Esophagus muscularis mucosa (tissue), 4 donors: ENCODE measurements around the gene RNU5D-1.

Source experiments
- EP300 ChIP-seq: sonication (generic); formaldehyde crosslinking; IDR thresholded peaks from one replicate; pipeline ENCODE4 v1.6.1; 2017; ENCODE audit warnings: antibody characterized with exemption
- POLR2A ChIP-seq: fragments of 450-650 bp; IDR thresholded peaks from one replicate; pipeline ENCODE4 v1.6.1; 2017; ENCODE audit warnings: antibody characterized with exemption, moderate library complexity, mild to moderate bottlenecking, low read depth
- POLR2AphosphoS5 ChIP-seq, 2 donors: sonication (generic); formaldehyde crosslinking; IDR thresholded peaks; one replicate each; pipeline ENCODE4 v1.6.1; 2017; ENCODE audit warnings: antibody characterized with exemption in 2 of 2
- TF ChIP-seq, protein P1 (sequence below), 3 experiments: fragments of 200-600 bp in 2 of 3; fragments of 450-650 bp in 1 of 3; sonication (generic) in 2 of 3; IDR thresholded peaks; one replicate each; pipeline ENCODE4 v1.5.1; 2017 to 2019; ENCODE audit warnings: antibody characterized with exemption in 3 of 3, mild to moderate bottlenecking in 2 of 3, moderate library complexity in 1 of 3

DNA sequence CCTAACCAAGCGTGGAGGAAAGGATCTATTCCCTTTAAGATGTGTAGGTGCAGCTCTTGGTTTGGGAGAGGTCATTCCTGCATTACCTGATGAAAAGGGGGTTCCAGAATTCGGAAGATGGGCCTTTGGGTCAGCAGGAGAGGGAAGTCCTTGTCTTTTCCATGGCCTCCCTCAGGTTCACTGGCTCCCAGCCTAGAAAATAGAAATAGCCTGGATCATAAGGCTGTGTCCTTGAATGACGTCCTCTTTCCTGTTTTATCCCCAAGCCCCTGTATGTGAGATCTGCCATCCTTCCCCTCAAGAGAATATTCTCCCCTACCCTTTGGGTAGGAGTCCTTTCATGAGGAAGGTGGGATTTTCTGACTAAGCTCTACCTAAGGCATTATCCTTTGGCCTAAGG, 29.9 kb upstream of the RNU5D-1 start:
- TF ChIP-seq, protein P1, sequence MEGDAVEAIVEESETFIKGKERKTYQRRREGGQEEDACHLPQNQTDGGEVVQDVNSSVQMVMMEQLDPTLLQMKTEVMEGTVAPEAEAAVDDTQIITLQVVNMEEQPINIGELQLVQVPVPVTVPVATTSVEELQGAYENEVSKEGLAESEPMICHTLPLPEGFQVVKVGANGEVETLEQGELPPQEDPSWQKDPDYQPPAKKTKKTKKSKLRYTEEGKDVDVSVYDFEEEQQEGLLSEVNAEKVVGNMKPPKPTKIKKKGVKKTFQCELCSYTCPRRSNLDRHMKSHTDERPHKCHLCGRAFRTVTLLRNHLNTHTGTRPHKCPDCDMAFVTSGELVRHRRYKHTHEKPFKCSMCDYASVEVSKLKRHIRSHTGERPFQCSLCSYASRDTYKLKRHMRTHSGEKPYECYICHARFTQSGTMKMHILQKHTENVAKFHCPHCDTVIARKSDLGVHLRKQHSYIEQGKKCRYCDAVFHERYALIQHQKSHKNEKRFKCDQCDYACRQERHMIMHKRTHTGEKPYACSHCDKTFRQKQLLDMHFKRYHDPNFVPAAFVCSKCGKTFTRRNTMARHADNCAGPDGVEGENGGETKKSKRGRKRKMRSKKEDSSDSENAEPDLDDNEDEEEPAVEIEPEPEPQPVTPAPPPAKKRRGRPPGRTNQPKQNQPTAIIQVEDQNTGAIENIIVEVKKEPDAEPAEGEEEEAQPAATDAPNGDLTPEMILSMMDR (IDR thresholded peaks at IDR 0.05) = no peak
- TF ChIP-seq POLR2A (no peak), EP300 (no peak), POLR2AphosphoS5 (IDR thresholded peaks at IDR 0.05) (no peak)
